Left ventricle myocardium inferior (tissue), 1 donor: ENCODE results near the gene AZIN2. TPM values are rescaled to one million over a fixed set of nuclear protein-coding genes. Genes with fewer than 3 reads are reported as not detected.
"Not testable (repeated sequence)": the region's sequence is repeated elsewhere in the genome, so short reads cannot be mapped to it uniquely, and the experiment has no call there.

Experiments
- DNase-seq: peaks from one replicate; pipeline ENCODE4 v3.0.0-alpha.2; 2020
- H3K27ac ChIP-seq: fragments of 200-600 bp; replicated peaks from 2 replicates; pipeline ENCODE4 v1.8.0; 2021
- H3K27me3 ChIP-seq: fragments of 200-600 bp; 2 replicates; pipeline ENCODE4 v1.8.0; 2021; ENCODE audit warnings: low read depth
- H3K36me3 ChIP-seq: fragments of 200-600 bp; 2 replicates; pipeline ENCODE4 v1.8.0; 2021
- H3K4me1 ChIP-seq: fragments of 200-600 bp; 2 replicates; pipeline ENCODE4 v1.8.0; 2021
- H3K4me3 ChIP-seq: fragments of 200-600 bp; 2 replicates; pipeline ENCODE4 v1.8.0; 2021; ENCODE audit warnings: mild to moderate bottlenecking, moderate library complexity
- H3K9me3 ChIP-seq: fragments of 200-600 bp; replicated peaks from 2 replicates; pipeline ENCODE4 v1.8.0; 2021
- intact Hi-C: fragments of 100-400 bp; cut with micrococcal nuclease; formaldehyde crosslinking; loops from one replicate; pipeline ENCODE4 v1.11.0; 2022
- total RNA-seq: library from RNA; stranded (reverse); fragmentation: NEBNext Ultra II Directional; extraction: Animal tissue kit (Norgen Biotek cat#: 25700); gene quantifications from one replicate; pipeline ENCODE4 v1.2.1, GENCODE V29; 2021
- TF ChIP-seq, protein P1 (sequence below): fragments of 200-600 bp; IDR thresholded peaks from 2 replicates; pipeline ENCODE4 v1.8.0; 2021; ENCODE audit warnings: antibody characterized with exemption, mild to moderate bottlenecking, borderline replicate concordance
- donor health status: DM: no; HTN: yes; CAD: no; lungs with severe emphysema.

AZIN2 gene
- total RNA-seq, 1 donor from 2014 or later: 2.8 TPM

- Histone ChIP-seq H3K36me3 (no peaks in the 10 kb centered on the region), H3K27ac (no peak overlapping the region), H3K4me3 (no peak overlapping the region), H3K9me3 (no peaks in the 10 kb centered on the region), H3K27me3 (no peaks in the 10 kb centered on the region), H3K4me1 (peaks cover 15% of the 10 kb centered on the region)
- intact Hi-C loops: no loop called here
- DNase-seq: no peak
- TF ChIP-seq, protein P1, sequence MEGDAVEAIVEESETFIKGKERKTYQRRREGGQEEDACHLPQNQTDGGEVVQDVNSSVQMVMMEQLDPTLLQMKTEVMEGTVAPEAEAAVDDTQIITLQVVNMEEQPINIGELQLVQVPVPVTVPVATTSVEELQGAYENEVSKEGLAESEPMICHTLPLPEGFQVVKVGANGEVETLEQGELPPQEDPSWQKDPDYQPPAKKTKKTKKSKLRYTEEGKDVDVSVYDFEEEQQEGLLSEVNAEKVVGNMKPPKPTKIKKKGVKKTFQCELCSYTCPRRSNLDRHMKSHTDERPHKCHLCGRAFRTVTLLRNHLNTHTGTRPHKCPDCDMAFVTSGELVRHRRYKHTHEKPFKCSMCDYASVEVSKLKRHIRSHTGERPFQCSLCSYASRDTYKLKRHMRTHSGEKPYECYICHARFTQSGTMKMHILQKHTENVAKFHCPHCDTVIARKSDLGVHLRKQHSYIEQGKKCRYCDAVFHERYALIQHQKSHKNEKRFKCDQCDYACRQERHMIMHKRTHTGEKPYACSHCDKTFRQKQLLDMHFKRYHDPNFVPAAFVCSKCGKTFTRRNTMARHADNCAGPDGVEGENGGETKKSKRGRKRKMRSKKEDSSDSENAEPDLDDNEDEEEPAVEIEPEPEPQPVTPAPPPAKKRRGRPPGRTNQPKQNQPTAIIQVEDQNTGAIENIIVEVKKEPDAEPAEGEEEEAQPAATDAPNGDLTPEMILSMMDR: no peak
These were observed 16.2 kb downstream of the AZIN2 start for GRCh38 chr1:33097137-33097611.

DNA sequence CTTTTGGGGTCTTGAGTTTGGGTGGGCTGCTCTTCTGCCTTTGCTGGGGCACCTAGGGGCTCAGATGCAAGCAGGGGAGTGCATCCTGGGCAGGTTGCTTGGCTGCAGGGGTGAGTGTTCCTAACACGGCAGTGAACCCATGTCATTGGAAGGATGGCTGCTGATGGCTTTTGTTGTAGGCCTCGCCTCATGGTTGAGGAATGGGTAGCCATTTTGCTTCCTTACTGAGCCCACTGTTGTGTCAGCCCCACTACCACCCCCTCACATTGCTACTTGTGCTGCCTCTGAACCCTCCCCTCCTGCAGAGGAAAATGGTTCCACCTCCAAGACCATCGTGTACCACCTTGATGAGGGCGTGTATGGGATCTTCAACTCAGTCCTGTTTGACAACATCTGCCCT is 16.8 kb downstream of the AZIN2 start:
- H3K9me3 ChIP-seq: no peaks in the 10 kb centered on the region
- H3K4me3 ChIP-seq: no peak overlapping the region
- H3K27me3 ChIP-seq: no peaks in the 10 kb centered on the region
- TF ChIP-seq, protein P1: no peak
- intact Hi-C loops: no loop called here
- no peak overlapping the region for H3K27ac ChIP-seq
- no peak for DNase-seq
- H3K4me1 ChIP-seq: peaks cover 15% of the 10 kb centered on the region
- H3K36me3 ChIP-seq: no peaks in the 10 kb centered on the region

DNA sequence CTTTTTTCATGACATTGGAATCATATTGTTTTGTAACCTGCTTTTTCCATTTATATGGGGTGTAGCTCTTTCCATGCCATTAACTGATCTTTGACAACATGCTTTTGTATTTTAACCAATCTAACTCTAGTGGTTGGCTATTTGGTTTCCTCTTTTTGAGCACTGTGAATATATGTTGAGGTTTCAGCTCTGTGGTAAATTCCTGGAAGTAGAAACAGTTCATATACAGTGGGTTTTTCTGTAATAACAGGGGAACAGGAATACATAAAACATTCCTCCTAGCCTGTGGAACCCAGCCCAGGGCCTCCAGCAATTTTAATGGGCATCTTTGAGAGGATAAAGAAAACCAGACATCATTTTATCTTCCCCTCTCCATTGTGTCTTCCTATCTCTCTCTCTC is 17.4 kb downstream of the AZIN2 start:
- Histone ChIP-seq H3K27ac (no peak overlapping the region), H3K27me3 (no peaks in the 10 kb centered on the region), H3K36me3 (no peaks in the 10 kb centered on the region), H3K4me1 (peaks cover 15% of the 10 kb centered on the region), H3K9me3 (no peaks in the 10 kb centered on the region), H3K4me3 (no peak overlapping the region)
- TF ChIP-seq, protein P1: no peak
- DNase-seq: no peak
- intact Hi-C loops: no loop called here

GRCh38 chr1:33099290-33100118 is 18.6 kb downstream of the AZIN2 start:
- H3K4me3 ChIP-seq: no peak overlapping the region
- no peaks in the 10 kb centered on the region for H3K9me3 ChIP-seq
- peaks cover 15% of the 10 kb centered on the region for H3K4me1 ChIP-seq
- intact Hi-C loops: no loop called here
- no peaks in the 10 kb centered on the region for H3K27me3 ChIP-seq
- DNase-seq: no peak
- no peaks in the 10 kb centered on the region for H3K36me3 ChIP-seq
- TF ChIP-seq, protein P1: no peak
- no peak overlapping the region for H3K27ac ChIP-seq

DNA sequence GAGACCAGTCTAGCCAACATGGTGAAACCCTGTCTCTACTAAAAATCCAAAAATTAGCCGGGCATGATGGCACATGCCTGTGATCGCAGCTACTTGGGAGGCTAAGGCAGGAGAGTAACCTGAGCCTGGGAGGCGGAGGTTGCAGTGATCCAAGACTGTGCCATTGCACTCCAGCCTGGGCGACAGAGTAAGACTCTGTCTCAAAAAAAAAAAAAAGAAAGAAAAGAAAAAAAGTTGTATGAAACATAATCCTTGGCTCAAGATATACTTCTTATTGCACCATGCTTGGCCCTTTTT is 19.1 kb downstream of the AZIN2 start:
- DNase-seq, H3K9me3 ChIP-seq, H3K27ac ChIP-seq, H3K4me3 ChIP-seq, H3K36me3 ChIP-seq, H3K27me3 ChIP-seq, intact Hi-C loops: not testable (repeated sequence)
- peaks cover 12% of the 10 kb centered on the region for H3K4me1 ChIP-seq

DNA sequence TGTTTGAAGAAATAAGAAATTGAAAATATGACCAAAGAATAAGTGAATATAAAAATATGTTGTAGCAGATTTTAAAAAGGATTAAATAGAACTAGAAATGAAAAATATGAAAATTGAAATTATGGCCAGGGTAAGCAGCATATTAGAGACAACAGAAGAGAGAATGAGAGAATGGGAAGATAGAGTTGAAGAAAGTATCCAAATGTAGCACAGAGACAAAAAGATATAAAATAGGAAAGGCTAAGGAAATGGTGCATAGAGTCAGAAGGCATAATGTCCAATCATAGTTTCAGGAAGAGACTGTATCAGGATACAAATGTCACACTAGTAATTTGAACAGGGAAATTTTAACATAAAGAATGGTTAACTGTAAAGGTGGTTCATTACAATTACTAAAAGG is 29.5 kb downstream of the AZIN2 start:
- peaks cover 8% of the 10 kb centered on the region for H3K9me3 ChIP-seq
- no peaks in the 10 kb centered on the region for H3K36me3 ChIP-seq
- no peak overlapping the region for H3K27ac ChIP-seq
- DNase-seq: no peak
- H3K4me1 ChIP-seq: no peaks in the 10 kb centered on the region
- H3K27me3 ChIP-seq: no peaks in the 10 kb centered on the region
- intact Hi-C loops: loop anchor here (10.0 kb wide), 1 partner anchor 504 kb away; no protein-coding TSS in a partner anchor
- H3K4me3 ChIP-seq: no peak overlapping the region
- TF ChIP-seq, protein P1: no peak
